GM20431 (cell line): ENCODE measurements around the gene SURF2.
"Not testable (repeated sequence)": the region's sequence is repeated elsewhere in the genome, so short reads cannot be mapped to it uniquely, and the experiment has no call there.

Experiments used
- in situ Hi-C: fragments of 300-500 bp; cut with MseI, MboI; formaldehyde crosslinking; loops from one replicate; pipeline ENCODE4 v1.15.0; 2020; ENCODE audit warnings: low sequenced_read_pairs; ENCODE audit not compliant: unreplicated experiment

SURF2 gene

GRCh38 chr9:133334888-133335287 lies 21.5 kb upstream of the SURF2 start:
- in situ Hi-C loops, result not testable (repeated sequence)

- in situ Hi-C loops, result no loop called here
These were observed 20.2 kb upstream of the SURF2 start, which contains the start of gene SURF6 for GRCh38 chr9:133335924-133336811. Gene SURF6 (minus strand): TSS chr9:133336188. CDS start chr9:133336132, 56 bp downstream.

- in situ Hi-C loops, result no loop called here
These were observed 16.7 kb upstream of the SURF2 start for GRCh38 chr9:133339641-133340040.

GRCh38 chr9:133340256-133340655 lies 16.1 kb upstream of the SURF2 start:
- in situ Hi-C loops, result no loop called here

GRCh38 chr9:133340916-133341315 lies 15.4 kb upstream of the SURF2 start:
- in situ Hi-C loops, result no loop called here

GRCh38 chr9:133341369-133342068 lies 14.8 kb upstream of the SURF2 start:
- in situ Hi-C loops, result no loop called here

GRCh38 chr9:133342069-133342406 lies 14.3 kb upstream of the SURF2 start:
- in situ Hi-C loops, result no loop called here

GRCh38 chr9:133342570-133342969 lies 13.8 kb upstream of the SURF2 start:
- in situ Hi-C loops, result no loop called here

GRCh38 chr9:133344071-133344470 lies 12.3 kb upstream of the SURF2 start:
- in situ Hi-C loops, result no loop called here

DNA sequence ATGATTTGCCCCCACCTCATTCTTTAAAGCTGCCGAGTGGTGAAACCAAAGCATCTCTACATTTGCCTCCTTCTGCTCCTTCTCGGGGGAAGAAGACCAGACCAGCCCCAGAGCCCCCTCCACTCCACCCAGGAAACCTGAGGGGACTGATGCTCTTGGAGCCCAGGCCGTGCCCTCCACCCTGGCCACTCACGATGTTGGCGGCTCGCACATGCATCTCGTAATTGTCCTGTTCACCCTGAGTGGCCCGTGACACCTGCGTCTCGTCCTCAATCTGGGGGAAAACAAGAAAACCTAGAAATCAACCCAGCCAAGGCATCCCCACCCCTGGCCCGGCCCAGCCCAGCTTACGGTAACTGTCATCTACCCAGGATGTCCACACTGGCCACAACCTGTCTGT lies 11.4 kb upstream of the SURF2 start:
- in situ Hi-C loops, result no loop called here

DNA sequence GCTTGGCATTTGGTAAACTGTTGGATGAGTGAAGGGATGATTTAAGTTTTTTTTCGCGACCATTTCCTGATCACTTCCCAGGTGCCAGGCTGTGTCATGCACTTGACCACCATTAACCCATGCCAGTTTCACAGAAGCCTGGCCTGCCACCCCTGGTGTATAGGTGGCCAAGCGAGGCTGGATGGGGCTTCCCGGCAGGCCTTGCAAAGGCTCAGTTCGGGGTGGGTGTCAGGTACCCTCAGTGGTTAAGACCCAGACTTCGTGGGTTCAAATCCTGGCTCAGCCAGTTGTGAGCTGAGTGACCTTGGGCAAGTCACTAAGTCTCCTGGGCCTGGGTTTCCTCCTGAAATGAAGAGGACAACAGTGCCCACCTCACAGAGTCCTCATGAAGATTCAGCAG lies 10.8 kb upstream of the SURF2 start:
- in situ Hi-C loops, result no loop called here

DNA sequence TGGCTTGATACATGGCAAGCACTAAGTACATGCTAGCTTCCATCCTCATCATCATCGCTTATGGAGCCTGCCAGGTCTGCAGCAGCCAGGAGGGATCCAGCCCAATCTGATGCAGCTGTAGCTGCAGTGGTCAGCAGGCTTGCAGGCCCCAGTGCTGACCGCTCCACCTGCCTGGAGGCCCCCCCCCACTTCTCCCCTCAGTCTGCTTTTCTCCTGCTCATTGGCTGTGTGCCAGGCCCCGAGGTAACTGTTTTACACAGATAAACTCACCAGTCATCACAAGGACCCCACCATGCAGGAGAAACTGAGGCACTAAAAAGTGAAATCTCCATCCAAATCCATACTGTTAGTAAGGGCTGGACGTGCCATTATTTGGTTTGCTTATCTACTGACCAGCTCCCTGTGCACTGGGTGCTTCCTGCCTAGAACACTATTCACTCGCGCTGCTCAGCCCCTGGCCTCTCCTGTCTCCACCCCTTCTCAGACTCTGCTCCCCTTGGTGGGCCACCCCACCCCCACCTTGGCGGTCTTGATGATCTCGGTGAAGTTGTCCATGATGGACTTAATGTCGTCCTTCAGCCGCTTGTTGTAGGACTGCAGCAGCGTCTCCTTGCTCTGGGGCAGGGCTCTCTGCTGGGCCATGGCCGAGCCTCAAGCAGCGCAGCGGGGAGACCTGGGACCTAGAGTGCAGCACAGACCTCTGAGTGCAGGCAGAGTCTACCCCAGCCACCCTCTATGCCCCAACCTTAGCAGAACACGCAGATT lies 10.1 kb upstream of the SURF2 start:
- in situ Hi-C loops, result no loop called here

- in situ Hi-C loops, result no loop called here
These were observed 8.8 kb upstream of the SURF2 start for GRCh38 chr9:133347515-133347984.

DNA sequence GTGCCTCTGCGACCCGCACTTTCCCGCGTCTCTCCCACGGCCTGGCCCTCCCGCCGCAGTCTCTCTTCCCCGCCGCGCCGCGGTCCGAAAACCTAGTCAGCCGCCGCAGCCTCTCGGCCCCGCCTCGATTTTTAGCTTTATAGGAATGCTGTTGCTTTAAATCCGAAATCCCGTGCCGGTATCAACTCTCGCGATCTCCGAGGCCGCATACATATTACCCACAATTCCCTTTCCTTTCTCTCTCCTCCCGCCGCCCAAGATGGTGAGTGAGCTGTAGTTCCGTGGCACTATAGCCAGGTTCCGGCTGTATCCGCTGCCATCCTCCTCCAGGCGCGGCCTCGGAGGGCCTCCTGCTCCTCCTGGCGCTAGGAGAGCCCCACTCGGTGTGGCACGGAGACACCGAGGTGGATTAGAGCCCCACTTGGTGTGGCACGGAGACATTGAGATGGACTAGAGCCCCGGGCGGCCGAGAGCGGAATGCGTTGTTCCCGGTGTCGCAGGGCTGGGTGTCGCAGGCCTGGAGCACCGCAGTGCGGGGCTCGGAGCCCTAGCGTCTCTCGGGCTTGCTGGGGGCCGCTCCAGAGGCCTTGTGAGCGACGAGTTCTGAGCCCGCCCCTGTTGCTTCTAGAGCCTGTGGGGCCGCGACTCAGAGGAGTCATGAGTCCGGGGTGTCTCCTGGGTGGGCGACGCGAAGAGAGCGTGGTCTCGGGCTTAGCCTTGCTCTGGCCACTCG lies 8.2 kb upstream of the SURF2 start, which contains the start of the genes MED22 and RPL7A:
Gene MED22 (minus strand): TSS at position 147 of the 733 bp plus-strand sequence. CDS start 1,469 bp downstream, outside the sequence.
Gene RPL7A (plus strand): TSS at position 234 of the 733 bp plus-strand sequence. CDS start 26 bp downstream, at position 260.
- in situ Hi-C loops, result no loop called here

DNA sequence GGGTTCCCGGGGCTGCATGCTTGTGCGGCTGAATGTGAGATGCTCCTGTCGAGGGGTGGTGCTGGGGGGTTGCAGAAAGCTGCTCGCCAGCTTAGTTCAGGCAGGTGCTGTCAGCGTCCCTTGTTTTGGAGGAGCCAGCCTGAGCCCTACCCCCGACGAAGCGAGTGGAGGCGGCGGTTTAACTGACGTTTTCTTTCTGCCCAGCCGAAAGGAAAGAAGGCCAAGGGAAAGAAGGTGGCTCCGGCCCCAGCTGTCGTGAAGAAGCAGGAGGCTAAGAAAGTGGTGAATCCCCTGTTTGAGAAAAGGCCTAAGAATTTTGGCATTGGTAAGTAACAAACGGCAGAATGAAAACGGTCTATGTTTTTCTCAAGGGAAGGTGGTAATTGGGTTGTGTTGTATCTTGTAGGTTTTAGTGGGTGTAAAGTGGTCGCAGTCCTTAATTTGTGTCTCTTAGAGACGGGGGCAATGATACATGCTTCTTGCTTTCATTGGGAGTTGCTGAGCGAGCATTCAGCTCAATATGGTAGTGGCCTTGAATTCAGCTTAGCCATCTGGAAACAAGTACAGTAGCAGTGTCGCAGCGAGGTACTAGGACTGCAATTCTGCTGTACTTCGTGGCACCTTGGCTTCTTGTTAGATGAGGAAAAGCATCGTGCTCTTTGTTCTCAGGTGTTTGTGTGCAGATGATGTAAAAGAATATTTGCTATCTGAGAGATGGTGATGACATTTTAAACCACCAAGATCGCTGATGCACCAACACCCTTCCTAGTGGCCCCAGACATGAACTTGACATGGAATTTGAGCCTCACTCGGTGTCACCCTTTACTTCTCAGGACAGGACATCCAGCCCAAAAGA lies 7.4 kb upstream of the SURF2 start:
- in situ Hi-C loops, result no loop called here

DNA sequence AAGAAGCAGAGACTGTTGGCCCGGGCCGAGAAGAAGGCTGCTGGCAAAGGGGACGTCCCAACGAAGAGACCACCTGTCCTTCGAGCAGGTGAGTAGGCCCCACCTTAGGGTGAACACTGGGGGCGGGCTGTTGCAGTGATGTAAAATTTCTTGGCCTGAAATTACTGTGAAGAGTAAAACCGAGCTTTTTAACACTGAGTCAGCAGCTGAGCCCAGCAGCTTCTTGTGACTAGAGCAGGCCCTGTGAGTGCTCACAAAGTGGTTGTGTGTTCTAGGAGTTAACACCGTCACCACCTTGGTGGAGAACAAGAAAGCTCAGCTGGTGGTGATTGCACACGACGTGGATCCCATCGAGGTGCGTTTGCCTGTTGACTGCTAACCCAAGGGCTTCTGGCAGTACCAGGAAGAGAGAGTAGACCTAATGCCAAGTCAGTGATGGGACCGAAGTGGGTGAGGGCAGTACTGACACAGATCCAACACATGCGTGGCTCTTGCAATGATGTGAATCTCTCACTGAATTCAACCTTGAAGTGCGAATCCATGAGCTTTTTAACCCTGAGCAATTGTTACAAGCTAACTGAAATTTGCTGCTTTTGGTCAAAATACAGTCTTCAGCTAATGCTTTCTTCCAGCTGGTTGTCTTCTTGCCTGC lies 6.3 kb upstream of the SURF2 start:
- in situ Hi-C loops, result no loop called here

DNA sequence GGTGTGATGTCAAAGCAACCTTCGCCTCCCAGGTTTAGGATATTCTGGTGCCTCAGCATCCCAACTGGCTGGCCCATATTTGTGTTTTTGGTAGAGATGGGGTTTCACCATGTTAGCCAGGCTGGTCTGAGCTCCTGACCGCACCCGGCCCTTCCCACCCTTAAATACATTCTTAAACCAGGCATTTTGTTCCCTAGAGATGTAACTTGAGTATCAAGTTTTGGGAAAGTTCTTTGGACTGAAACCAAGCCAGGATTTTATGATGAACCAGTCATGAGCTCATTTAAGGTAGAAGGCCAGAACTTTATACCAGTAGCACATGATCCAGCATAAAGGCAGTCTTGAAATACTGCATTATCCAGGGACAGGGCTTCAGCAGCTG lies 4.8 kb upstream of the SURF2 start:
- in situ Hi-C loops, result no loop called here

DNA sequence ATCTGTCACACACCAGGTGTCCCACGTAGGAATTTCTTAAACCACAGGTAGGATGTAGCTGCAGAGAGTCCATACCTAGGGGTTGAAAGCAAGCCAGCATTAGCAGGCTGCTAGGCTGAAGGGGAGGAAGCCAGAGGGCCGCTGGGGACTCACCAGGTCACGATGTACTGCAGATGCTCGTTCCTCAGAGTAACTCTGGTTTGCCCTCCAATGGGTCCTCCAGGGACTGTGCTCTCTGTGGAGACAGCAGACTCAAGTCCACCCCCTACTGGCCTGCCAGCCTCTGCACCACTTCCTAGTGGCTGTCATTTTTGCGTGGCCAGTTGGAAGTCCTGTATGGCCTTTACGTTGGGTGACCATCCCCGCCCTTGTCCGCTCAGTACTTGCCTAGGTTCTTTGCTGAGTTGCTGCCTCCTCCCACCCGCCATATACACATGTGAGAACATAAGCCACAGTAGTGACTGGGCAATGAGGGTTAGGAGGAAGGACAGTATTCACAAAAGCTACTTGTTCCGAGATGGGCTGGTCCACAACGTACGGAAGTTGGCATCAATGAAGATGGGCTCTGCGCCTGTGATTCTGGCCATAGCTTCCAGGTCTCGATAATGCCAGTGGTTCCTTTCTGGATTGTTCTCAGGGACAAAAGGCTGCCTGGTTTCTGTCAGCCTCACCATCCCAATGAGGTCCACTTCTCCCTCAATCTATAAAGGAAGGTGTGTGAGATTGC lies 4.3 kb upstream of the SURF2 start:
- in situ Hi-C loops, result no loop called here
